Colonic mucosa (tissue), 4 donors: ENCODE data around the gene LPGAT1. TPM values are rescaled to one million over a fixed set of nuclear protein-coding genes. Genes with fewer than 3 reads are reported as not detected.

ENCODE experiments used
- DNase-seq: peaks from one replicate; pipeline ENCODE4 v3.0.0-alpha.2; 2020
- H3K27ac ChIP-seq: fragments of 200-600 bp; one replicate; pipeline ENCODE4 v1.8.0; 2021
- H3K27me3 ChIP-seq: fragments of 200-600 bp; one replicate; pipeline ENCODE4 v1.8.0; 2021
- H3K36me3 ChIP-seq: fragments of 200-600 bp; one replicate; pipeline ENCODE4 v1.8.0; 2021
- H3K4me1 ChIP-seq: fragments of 200-600 bp; one replicate; pipeline ENCODE4 v1.8.0; 2021; ENCODE audit warnings: mild to moderate bottlenecking
- H3K4me3 ChIP-seq: fragments of 200-600 bp; one replicate; pipeline ENCODE4 v1.8.0; 2021
- H3K9ac ChIP-seq, 2 donors: one replicate each; pipeline ENCODE4 v1.7.0; 2013; ENCODE audit warnings: control low read depth in 2 of 2, low read depth in 2 of 2, low read length in 2 of 2
- H3K9me3 ChIP-seq: fragments of 200-600 bp; one replicate; pipeline ENCODE4 v1.8.0; 2021
- CTCF ChIP-seq: fragments of 200-600 bp; IDR thresholded peaks from one replicate; pipeline ENCODE4 v1.8.0; 2022; ENCODE audit warnings: antibody characterized with exemption, mild to moderate bottlenecking
- intact Hi-C: fragments of 100-400 bp; cut with DNase I; formaldehyde crosslinking; loops from one replicate; pipeline ENCODE4 v1.14.1; 2022
- total RNA-seq, 2 donors: library from RNA; stranded (reverse); fragmentation: NEBNext Ultra II Directional in 1 of 2; extraction: Animal tissue kit (Norgen Biotek cat#: 25700) in 1 of 2; gene quantifications; one replicate each; pipeline ENCODE4 v1.2.1, GENCODE V29; 2021
- donor health status: healthy.
- donor health status: DM: no; HTN: no; CAD: no.
- donor health status: DM: no; HTN: no; CAD: no.

Gene LPGAT1
- total RNA-seq, 2 donors from 2014 or later: 44.2 to 50.8 TPM

DNA sequence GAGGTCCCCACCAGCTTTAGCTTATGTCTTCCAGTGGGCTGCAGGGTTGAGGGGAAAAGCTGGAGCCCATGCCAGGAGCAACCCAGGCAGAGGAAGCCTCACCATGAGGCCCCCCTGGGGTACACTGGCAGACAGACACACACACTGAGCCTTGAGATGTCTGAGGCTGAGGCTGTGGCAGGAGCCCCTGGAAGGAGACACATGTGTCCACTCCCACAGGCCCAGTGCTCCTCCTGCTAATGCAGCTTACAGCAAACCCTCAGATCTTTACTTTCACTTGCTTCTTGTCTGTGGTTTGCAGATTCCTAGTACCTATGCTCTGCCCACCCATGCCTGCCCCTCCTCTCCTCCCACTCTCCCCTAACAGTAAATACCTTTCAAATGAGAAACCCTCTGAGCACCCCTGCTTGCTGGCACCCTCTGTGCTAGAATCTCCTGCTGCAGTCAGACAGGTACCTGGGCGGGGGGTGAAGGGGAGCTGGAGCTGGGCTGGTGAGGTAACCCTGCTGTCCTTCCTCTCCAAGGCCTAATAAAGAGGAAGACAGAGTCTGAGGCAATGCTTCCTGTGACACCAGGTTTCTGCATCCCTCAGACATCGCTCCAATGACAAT, 91.8 kb downstream of the LPGAT1 start:
- no peaks in the 10 kb centered on the region for H3K9me3 ChIP-seq
- DNase-seq: no peak
- H3K4me1 ChIP-seq: no peaks in the 10 kb centered on the region
- no peaks in the 10 kb centered on the region for H3K27me3 ChIP-seq
- no peak overlapping the region for H3K9ac ChIP-seq
- H3K27ac ChIP-seq: no peak overlapping the region
- no peaks in the 10 kb centered on the region for H3K36me3 ChIP-seq
- intact Hi-C loops: no loop called here
- H3K4me3 ChIP-seq: no peak overlapping the region
- TF ChIP-seq CTCF: no peak

DNA sequence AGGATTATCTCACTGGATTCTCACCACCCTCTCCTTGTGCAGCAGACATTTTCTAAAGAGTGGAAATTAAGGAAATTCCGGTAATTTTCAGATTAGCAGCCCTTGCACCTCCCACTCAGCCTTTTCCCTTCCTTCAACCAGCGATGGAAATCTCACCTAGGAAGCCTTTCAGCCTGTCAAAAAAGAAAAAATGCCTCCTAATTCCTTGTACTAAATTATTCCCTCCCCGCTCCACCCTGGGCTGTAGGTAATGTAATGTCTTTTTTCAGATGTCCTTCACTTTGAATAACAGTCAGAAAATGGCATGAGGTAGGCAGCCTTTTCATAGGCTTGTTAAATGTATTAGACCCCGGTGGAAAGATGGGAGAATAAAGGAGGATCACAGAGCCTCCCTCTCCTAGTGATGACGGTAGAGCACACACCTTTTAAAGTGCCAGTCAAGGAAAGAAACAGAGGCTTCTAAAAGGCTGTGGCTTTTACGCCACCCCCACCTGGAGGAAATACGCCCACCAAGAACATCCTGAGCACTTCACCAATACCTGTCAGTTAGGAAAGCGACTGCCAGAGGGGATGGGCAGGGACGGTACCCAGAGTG, 92.4 kb downstream of the LPGAT1 start:
- Histone ChIP-seq H3K27ac (no peak overlapping the region), H3K4me1 (no peaks in the 10 kb centered on the region), H3K4me3 (no peak overlapping the region), H3K36me3 (no peaks in the 10 kb centered on the region), H3K9ac (no peak overlapping the region), H3K9me3 (no peaks in the 10 kb centered on the region), H3K27me3 (no peaks in the 10 kb centered on the region)
- TF ChIP-seq CTCF: no peak
- DNase-seq: no peak
- intact Hi-C loops: no loop called here

DNA sequence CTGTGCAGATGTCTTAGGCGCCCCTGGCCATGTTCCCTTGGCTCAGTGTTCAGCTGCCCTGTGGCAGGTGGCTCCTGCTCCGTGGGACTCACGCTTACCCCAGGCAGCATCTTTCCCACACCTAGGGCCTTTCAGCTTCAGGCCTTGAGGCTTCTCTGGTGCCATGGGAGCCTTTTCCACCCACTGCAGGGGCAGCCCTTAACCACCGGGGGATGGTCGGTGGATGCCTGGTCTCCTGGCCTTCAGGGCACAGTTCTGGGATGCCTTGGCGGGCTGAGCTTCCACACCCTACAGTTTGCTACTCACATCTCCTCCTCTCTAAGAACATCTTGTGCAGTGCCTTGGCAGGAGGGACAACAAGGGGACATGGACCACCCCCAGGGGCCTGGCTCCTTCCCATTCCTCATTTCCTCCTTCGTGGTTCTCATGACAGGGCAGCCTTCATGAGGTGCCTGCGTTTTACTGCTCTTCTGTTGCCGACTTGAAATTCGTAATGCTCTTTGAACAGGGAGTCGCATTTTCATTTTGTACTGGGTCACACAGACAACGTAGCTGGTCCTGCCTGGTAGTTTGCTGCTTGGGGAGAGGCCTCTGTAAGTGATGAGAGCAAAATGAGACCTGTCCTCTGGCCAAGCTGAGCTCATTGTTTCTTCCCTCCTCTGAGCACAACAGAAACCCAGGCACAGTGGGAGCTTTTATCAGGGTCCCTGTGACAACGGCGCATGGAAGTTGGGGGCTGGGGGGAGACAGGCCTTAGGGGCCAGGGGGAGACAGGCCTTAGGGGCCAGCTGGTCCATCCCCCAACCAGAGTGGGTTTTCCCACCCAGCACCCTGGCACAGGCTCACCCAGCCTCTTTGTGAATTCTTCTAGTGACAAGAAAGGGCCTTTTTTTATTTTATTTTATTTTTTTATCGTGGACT, 93.2 kb downstream of the LPGAT1 start:
- no peaks in the 10 kb centered on the region for H3K9me3 ChIP-seq
- H3K27me3 ChIP-seq: no peaks in the 10 kb centered on the region
- no peak overlapping the region for H3K4me3 ChIP-seq
- no peaks in the 10 kb centered on the region for H3K4me1 ChIP-seq
- DNase-seq: no peak
- H3K9ac ChIP-seq: no peak overlapping the region
- TF ChIP-seq CTCF: no peak
- H3K36me3 ChIP-seq: no peaks in the 10 kb centered on the region
- no peak overlapping the region for H3K27ac ChIP-seq
- intact Hi-C loops: no loop called here

DNA sequence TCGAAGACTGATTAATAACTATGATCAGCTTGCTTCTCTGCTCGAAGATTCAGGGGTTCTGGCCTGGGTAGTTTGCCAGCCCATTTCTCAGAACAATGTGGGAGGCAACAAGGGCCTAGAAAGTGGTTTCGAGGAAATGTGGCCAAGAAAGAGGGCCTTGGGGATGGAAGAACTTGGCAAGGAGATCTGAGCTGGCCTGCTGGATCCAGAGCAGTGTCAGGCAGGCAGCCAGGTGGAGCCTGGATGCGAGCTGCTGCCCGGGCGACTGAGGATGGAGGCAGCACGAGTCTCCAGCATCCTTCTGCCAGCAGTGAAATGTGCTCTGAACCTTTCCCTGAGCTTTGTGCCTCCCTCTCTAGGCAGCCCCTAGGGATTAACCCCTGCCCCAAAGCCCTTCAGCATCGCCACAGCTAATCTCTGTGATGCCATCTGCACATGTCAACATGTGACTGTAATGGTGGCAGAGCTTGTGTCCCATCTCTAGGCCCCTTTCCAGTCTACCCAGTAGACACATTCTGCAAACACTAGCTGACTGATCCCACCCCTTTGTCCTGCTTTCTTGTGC, 94.1 kb downstream of the LPGAT1 start:
- Histone ChIP-seq H3K36me3 (no peaks in the 10 kb centered on the region), H3K27me3 (no peaks in the 10 kb centered on the region), H3K9ac (no peak overlapping the region), H3K9me3 (no peaks in the 10 kb centered on the region), H3K27ac (no peak overlapping the region), H3K4me1 (no peaks in the 10 kb centered on the region), H3K4me3 (no peak overlapping the region)
- intact Hi-C loops: no loop called here
- TF ChIP-seq CTCF: no peak
- DNase-seq: no peak
